HCT116 (cell line): Measurements from ENCODE around the gene RHBDF1. TPM values are rescaled to one million over a fixed set of nuclear protein-coding genes. Genes with fewer than 3 reads are reported as not detected.
"Not testable (repeated sequence)": the region's sequence is repeated elsewhere in the genome, so short reads cannot be mapped to it uniquely, and the experiment has no call there.

ENCODE experiments used
- ATAC-seq: fragments of 200-7000 bp; cut with Tn5 transposase; 2 replicates; pipeline ENCODE4 v1.9.1; 2020; ENCODE audit warnings: mild to moderate bottlenecking, moderate library complexity
- BruUV-seq: library from RNA; stranded (reverse); fragments of 400-500 nt; replicated peaks from 2 replicates; lab custom pipeline; 2021; lab: Mats Ljungman, UMichigan
- CTCF ChIA-PET: fragments of 300-600 bp; sonication (Branson Sonifier 250); formaldehyde crosslinking; loops from one replicate; lab custom pipeline; 2021; ENCODE audit warnings: antibody characterized with exemption; lab: Charles Lee
- POLR2A ChIA-PET: fragments of 300-600, 350-600 bp; sonication (Branson Sonifier 250); formaldehyde crosslinking; loops from one replicate; lab custom pipeline; 2021; ENCODE audit warnings: antibody characterized with exemption; lab: Charles Lee
- RAD21 ChIA-PET, 2 experiments: fragments of 300-600 bp; sonication (Branson Sonifier 250); formaldehyde crosslinking; loops; one replicate each; lab custom pipeline; 2023; ENCODE audit warnings: low total read pairs in 2 of 2; ENCODE audit not compliant: uncharacterized antibody in 2 of 2, unreplicated experiment in 2 of 2, low non-redundant PET in 1 of 2; lab: Charles Lee
- DNase-seq: peaks from one replicate; pipeline ENCODE4 v3.0.0-alpha.2; 2010; ENCODE audit warnings: low read depth, low spot score
- H2AFZ ChIP-seq: fragments of 200-600 bp; shearing (Covaris generic), sonication (generic); 2 replicates; pipeline ENCODE4 v1.6.1; 2017; ENCODE audit warnings: low read depth, mixed run types, mixed read lengths, antibody characterized with exemption, low read length; ENCODE audit not compliant: poor library complexity, severe bottlenecking
- H3K27ac ChIP-seq: 2 replicates; pipeline ENCODE4 v1.5.1; 2012; ENCODE audit warnings: low read depth, low read length
- H3K27me3 ChIP-seq: fragments of 200-600 bp; sonication (generic); 2 replicates; pipeline ENCODE4 v1.6.1; 2016; ENCODE audit warnings: mixed run types, low read length, mixed read lengths; ENCODE audit not compliant: insufficient read depth
- H3K36me3 ChIP-seq, 2 experiments: fragments of 200-500 bp in 1 of 2; fragments of 200-600 bp in 1 of 2; sonication (Bioruptor generic) in 1 of 2; sonication (generic) in 1 of 2; 2 replicates each; pipeline versions ENCODE4 v1.5.1 to v1.6.1; 2014 to 2016; ENCODE audit warnings: low read length in 2 of 2, inconsistent platforms in 1 of 2, mixed read lengths in 1 of 2, mixed run types in 1 of 2; ENCODE audit not compliant: insufficient read depth in 2 of 2, control insufficient read depth in 1 of 2
- H3K4me1 ChIP-seq, 2 experiments: fragments of 200-600 bp in 1 of 2; sonication (generic) in 1 of 2; 2 replicates each; pipeline versions ENCODE4 v1.5.1 to v1.6.1; 2012 to 2017; ENCODE audit warnings: low read length in 2 of 2, inconsistent platforms in 1 of 2, mild to moderate bottlenecking in 1 of 2, mixed read lengths in 1 of 2, mixed run types in 1 of 2, moderate library complexity in 1 of 2; ENCODE audit not compliant: insufficient read depth in 2 of 2, control insufficient read depth in 1 of 2
- H3K4me2 ChIP-seq: fragments of 200-600 bp; sonication (generic); 2 replicates; pipeline ENCODE4 v1.6.1; 2017; ENCODE audit warnings: mixed run types, low read length, mixed read lengths
- H3K4me3 ChIP-seq, 2 experiments: fragments of 200-600 bp in 1 of 2; sonication (generic) in 1 of 2; replicated peaks in 1 of 2; 2 replicates each; pipeline ENCODE4 v1.5.1; 2011 to 2016; ENCODE audit warnings: low read length in 2 of 2, control low read depth in 1 of 2, low read depth in 1 of 2, mild to moderate bottlenecking in 1 of 2, mixed read lengths in 1 of 2, mixed run types in 1 of 2
- H3K79me2 ChIP-seq: fragments of 200-600 bp; sonication (generic); 2 replicates; pipeline ENCODE4 v1.6.1; 2017; ENCODE audit warnings: mild to moderate bottlenecking, mixed run types, low read length, moderate library complexity, mixed read lengths; ENCODE audit not compliant: insufficient read depth
- H3K9ac ChIP-seq: fragments of 200-600 bp; sonication (generic); 2 replicates; pipeline ENCODE4 v1.6.1; 2016; ENCODE audit warnings: low read length, mixed read lengths
- H3K9me2 ChIP-seq: fragments of 200-600 bp; sonication (generic), shearing (Covaris generic); 2 replicates; pipeline ENCODE4 v1.6.1; 2017; ENCODE audit warnings: mixed run types, mild to moderate bottlenecking, moderate library complexity; ENCODE audit not compliant: insufficient read depth
- H3K9me3 ChIP-seq, 2 experiments: fragments of 200-500 bp in 1 of 2; fragments of 200-600 bp in 1 of 2; sonication (Bioruptor generic) in 1 of 2; sonication (generic) in 1 of 2; 2 replicates each; pipeline ENCODE4 v1.6.1; 2014 to 2017; ENCODE audit warnings: low read length in 2 of 2, mixed read lengths in 2 of 2, inconsistent platforms in 1 of 2, low read depth in 1 of 2, mild to moderate bottlenecking in 1 of 2, mixed run types in 1 of 2, moderate library complexity in 1 of 2; ENCODE audit not compliant: control insufficient read depth in 1 of 2, insufficient read depth in 1 of 2
- H4K20me1 ChIP-seq: fragments of 200-600 bp; sonication (generic), shearing (Covaris generic); 2 replicates; pipeline ENCODE4 v1.6.1; 2017; ENCODE audit warnings: mixed run types, mild to moderate bottlenecking, moderate library complexity; ENCODE audit not compliant: insufficient read depth
- CEBPB ChIP-seq: IDR thresholded peaks from 2 replicates; pipeline ENCODE4 v1.6.1; 2012; ENCODE audit warnings: low read depth
- CTCF ChIP-seq, 3 experiments: fragments of 200-600 bp in 1 of 3; sonication (generic) in 1 of 3; IDR thresholded peaks in 2 of 3; conservative IDR thresholded peaks in 1 of 3; 2 replicates each; pipeline ENCODE4 v1.5.1; 2012 to 2017; ENCODE audit warnings: low read depth in 2 of 3, low read length in 2 of 3, antibody characterized with exemption in 1 of 3, borderline replicate concordance in 1 of 3, control low read depth in 1 of 3, mild to moderate bottlenecking in 1 of 3, mixed read lengths in 1 of 3, mixed run types in 1 of 3, moderate library complexity in 1 of 3; ENCODE audit not compliant: insufficient read depth in 1 of 3
- MAX ChIP-seq: IDR thresholded peaks from 2 replicates; pipeline ENCODE4 v1.6.1; 2012
- intact Hi-C: fragments of 100-400 bp; cut with micrococcal nuclease; formaldehyde crosslinking; loops from 2 replicates; pipeline ENCODE4 v1.10.0; 2022
- total RNA-seq: library from RNA; stranded (reverse); gene quantifications from one replicate; pipeline ENCODE4 v1.2.1, GENCODE V29; 2021; ENCODE audit not compliant: unreplicated experiment

RHBDF1 gene
- total RNA-seq, 1 experiment from 2014 or later, result 19.8 TPM

GRCh38 chr16:38941-39892, 33.2 kb downstream of the RHBDF1 start:
- ChIA-PET CTCF (no interaction called here), RAD21 (no interaction called here), POLR2A (no interaction called here)
- intact Hi-C loops, result no loop called here
- ATAC-seq (peak; percentile 58), DNase-seq (no peak)
- Histone ChIP-seq H3K9ac (no peak overlapping the region), H3K36me3 (no peaks in the 10 kb centered on the region; a peak in 1 of 4 replicates), H3K4me3 (no peak overlapping the region), H3K9me2 (no peaks in the 10 kb centered on the region), H2AFZ (no peak overlapping the region), H3K27me3 (no peaks in the 10 kb centered on the region), H3K79me2 (no peaks in the 10 kb centered on the region), H3K4me2 (no peak overlapping the region), H4K20me1 (no peaks in the 10 kb centered on the region), H3K27ac (no peak overlapping the region; the same call in 1 of the 2 replicates), H3K4me1 (peaks cover 0 to 7% of the 10 kb centered on the region in 2 experiments; a peak in 1 of 4 replicates), H3K9me3 (no peaks in the 10 kb centered on the region)
- peak; percentile 64 for TF ChIP-seq MAX
- peak; percentile 50 for TF ChIP-seq CEBPB
- TF ChIP-seq CTCF (IDR thresholded peaks at IDR 0.05 in 2 of 3, conservative IDR thresholded peaks at IDR 0.05 in 1 of 3; ENCODE audit: borderline replicate concordance in 1 of 3, insufficient read depth in 1 of 3, low read depth in 2 of 3, low read length in 2 of 3), result no peak
- BruUV-seq, result no TSS peak

GRCh38 chr16:38206-38605, 34.2 kb downstream of the RHBDF1 start:
- CTCF ChIA-PET, H3K79me2 ChIP-seq, POLR2A ChIA-PET, H3K9me2 ChIP-seq, DNase-seq, H3K4me1 ChIP-seq, H3K4me3 ChIP-seq, ATAC-seq, intact Hi-C loops, RAD21 ChIA-PET, H3K4me2 ChIP-seq, BruUV-seq, H3K27ac ChIP-seq, H3K36me3 ChIP-seq, H3K27me3 ChIP-seq, H2AFZ ChIP-seq, H3K9me3 ChIP-seq, H4K20me1 ChIP-seq, H3K9ac ChIP-seq: not testable (repeated sequence)
